ENCODE results near the gene RBFA. TPM values are rescaled to one million over a fixed set of nuclear protein-coding genes. Genes with fewer than 3 reads are reported as not detected.

Gene RBFA
- total and polyA plus RNA-seq, 2 of the 13 experiments (the other 11 are each of a cell fraction or from before 2014, with no cell fraction given), result 29.7 to 42.4 TPM

DNA sequence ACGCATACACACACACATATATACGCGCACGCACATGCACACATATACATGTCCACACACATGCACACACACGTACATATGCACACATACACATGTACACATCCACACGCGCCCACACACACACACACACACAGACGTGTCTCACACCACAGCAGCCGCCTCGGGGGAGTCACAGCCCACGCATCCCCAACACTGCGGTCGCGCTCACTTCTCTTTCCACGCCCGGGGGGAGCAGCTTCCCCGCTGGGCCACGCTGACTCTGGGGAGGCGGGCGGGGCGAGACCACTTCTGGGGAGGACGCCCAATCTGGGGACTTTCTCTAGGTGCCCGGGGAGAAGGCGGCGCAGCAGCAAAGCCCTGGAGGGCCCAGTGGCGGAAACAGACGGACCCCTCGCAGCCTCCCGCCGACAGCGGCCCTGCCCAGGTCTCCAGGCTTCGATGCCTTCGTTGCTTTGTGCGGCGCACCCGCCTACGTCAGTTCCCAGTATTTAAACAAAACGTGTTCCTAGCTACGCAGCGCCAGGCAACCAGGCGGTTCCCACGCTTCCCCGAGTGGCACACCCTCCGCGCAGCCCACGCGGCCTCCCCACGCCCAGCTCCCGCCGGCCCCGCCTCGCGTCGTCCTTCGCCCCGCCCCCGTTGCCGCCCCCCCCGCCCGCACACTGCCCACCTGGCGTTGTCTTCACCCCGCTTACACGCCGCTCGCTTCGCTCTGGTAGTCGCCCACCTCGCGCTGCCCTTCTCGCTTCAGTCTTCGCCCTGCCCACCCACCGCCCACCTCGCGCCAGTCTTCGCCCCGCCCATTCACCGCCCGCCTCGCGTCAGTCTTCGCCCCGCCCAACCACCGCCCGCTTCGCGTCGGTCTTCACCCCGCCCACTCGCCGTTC lies 810 bp upstream of the RBFA start (continued):
- TF ChIP-seq, protein P1, sequence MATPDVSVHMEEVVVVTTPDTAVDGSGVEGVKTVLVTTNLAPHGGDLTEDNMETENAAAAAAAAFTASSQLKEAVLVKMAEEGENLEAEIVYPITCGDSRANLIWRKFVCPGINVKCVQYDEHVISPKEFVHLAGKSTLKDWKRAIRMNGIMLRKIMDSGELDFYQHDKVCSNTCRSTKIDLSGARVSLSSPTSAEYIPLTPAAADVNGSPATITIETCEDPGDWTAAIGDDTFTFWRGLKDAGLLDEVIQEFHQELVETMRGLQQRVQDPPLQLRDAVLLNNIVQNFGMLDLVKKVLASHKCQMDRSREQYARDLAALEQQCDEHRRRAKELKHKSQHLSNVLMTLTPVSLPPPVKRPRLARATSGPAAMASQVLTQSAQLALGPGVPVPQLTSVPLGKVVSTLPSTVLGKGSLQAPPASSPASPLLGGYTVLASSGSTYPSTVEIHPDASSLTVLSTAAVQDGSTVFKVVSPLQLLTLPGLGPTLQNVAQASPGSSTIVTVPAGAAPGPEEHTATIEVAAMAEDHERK (CRISPR knock-in tag; IDR thresholded peaks at IDR 0.05; ENCODE audit: low read depth), result no peak
- TF ChIP-seq, protein P2, sequence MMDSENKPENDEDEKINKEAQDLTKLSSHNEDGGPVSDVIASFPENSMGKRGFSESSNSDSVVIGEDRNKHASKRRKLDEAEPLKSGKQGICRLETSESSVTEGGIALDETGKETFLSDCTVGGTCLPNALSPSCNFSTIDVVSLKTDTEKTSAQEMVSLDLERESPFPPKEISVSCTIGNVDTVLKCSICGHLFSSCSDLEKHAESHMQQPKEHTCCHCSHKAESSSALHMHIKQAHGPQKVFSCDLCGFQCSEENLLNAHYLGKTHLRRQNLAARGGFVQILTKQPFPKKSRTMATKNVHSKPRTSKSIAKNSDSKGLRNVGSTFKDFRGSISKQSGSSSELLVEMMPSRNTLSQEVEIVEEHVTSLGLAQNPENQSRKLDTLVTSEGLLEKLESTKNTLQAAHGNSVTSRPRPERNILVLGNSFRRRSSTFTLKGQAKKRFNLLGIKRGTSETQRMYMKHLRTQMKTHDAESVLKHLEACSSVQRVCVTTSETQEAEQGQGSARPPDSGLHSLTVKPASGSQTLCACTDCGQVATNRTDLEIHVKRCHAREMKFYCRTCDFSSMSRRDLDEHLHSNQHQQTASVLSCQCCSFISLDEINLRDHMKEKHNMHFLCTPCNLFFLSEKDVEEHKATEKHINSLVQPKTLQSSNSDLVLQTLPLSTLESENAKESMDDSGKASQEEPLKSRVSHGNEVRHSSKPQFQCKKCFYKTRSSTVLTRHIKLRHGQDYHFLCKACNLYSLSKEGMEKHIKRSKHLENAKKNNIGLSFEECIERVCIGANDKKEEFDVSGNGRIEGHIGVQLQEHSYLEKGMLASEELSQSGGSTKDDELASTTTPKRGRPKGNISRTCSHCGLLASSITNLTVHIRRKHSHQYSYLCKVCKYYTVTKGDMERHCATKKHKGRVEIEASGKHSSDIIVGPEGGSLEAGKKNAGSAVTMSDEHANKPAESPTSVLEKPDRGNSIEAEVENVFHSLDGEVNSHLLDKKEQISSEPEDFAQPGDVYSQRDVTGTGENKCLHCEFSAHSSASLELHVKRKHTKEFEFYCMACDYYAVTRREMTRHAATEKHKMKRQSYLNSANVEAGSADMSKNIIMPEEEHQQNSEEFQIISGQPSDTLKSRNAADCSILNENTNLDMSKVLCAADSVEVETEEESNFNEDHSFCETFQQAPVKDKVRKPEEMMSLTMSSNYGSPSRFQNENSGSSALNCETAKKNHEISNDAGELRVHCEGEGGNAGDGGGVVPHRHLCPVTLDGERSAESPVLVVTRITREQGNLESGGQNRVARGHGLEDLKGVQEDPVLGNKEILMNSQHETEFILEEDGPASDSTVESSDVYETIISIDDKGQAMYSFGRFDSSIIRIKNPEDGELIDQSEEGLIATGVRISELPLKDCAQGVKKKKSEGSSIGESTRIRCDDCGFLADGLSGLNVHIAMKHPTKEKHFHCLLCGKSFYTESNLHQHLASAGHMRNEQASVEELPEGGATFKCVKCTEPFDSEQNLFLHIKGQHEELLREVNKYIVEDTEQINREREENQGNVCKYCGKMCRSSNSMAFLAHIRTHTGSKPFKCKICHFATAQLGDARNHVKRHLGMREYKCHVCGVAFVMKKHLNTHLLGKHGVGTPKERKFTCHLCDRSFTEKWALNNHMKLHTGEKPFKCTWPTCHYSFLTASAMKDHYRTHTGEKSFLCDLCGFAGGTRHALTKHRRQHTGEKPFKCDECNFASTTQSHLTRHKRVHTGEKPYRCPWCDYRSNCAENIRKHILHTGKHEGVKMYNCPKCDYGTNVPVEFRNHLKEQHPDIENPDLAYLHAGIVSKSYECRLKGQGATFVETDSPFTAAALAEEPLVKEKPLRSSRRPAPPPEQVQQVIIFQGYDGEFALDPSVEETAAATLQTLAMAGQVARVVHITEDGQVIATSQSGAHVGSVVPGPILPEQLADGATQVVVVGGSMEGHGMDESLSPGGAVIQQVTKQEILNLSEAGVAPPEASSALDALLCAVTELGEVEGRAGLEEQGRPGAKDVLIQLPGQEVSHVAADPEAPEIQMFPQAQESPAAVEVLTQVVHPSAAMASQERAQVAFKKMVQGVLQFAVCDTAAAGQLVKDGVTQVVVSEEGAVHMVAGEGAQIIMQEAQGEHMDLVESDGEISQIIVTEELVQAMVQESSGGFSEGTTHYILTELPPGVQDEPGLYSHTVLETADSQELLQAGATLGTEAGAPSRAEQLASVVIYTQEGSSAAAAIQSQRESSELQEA (CRISPR knock-in tag; IDR thresholded peaks at IDR 0.05; ENCODE audit: not compliant biosample characterization), result peak; percentile 38
- TF ChIP-seq ZNF749 (CRISPR knock-in tag; IDR thresholded peaks at IDR 0.05; ENCODE audit: borderline replicate concordance) (no peak), ZNF547 (CRISPR knock-in tag; IDR thresholded peaks at IDR 0.05) (0 out of 2 replicates have a peak, but pooled peaks have one; percentile 29), HDAC1 (CRISPR knock-in tag; IDR thresholded peaks at IDR 0.05) (peak; percentile 69), ZNF782 (CRISPR knock-in tag; IDR thresholded peaks at IDR 0.05; ENCODE audit: borderline replicate concordance) (0 out of 2 replicates have a peak, but pooled peaks have one; percentile 61), NFYB (CRISPR knock-in tag; IDR thresholded peaks at IDR 0.05) (0 out of 2 replicates have a peak, but pooled peaks have one; percentile 31)
- TF ChIP-seq, protein P3, sequence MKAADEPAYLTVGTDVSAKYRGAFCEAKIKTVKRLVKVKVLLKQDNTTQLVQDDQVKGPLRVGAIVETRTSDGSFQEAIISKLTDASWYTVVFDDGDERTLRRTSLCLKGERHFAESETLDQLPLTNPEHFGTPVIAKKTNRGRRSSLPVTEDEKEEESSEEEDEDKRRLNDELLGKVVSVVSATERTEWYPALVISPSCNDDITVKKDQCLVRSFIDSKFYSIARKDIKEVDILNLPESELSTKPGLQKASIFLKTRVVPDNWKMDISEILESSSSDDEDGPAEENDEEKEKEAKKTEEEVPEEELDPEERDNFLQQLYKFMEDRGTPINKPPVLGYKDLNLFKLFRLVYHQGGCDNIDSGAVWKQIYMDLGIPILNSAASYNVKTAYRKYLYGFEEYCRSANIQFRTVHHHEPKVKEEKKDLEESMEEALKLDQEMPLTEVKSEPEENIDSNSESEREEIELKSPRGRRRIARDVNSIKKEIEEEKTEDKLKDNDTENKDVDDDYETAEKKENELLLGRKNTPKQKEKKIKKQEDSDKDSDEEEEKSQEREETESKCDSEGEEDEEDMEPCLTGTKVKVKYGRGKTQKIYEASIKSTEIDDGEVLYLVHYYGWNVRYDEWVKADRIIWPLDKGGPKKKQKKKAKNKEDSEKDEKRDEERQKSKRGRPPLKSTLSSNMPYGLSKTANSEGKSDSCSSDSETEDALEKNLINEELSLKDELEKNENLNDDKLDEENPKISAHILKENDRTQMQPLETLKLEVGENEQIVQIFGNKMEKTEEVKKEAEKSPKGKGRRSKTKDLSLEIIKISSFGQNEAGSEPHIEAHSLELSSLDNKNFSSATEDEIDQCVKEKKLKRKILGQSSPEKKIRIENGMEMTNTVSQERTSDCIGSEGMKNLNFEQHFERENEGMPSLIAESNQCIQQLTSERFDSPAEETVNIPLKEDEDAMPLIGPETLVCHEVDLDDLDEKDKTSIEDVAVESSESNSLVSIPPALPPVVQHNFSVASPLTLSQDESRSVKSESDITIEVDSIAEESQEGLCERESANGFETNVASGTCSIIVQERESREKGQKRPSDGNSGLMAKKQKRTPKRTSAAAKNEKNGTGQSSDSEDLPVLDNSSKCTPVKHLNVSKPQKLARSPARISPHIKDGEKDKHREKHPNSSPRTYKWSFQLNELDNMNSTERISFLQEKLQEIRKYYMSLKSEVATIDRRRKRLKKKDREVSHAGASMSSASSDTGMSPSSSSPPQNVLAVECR (CRISPR knock-in tag; IDR thresholded peaks at IDR 0.05; ENCODE audit: borderline replicate concordance), result peak; percentile 46
- TF ChIP-seq, protein P4, sequence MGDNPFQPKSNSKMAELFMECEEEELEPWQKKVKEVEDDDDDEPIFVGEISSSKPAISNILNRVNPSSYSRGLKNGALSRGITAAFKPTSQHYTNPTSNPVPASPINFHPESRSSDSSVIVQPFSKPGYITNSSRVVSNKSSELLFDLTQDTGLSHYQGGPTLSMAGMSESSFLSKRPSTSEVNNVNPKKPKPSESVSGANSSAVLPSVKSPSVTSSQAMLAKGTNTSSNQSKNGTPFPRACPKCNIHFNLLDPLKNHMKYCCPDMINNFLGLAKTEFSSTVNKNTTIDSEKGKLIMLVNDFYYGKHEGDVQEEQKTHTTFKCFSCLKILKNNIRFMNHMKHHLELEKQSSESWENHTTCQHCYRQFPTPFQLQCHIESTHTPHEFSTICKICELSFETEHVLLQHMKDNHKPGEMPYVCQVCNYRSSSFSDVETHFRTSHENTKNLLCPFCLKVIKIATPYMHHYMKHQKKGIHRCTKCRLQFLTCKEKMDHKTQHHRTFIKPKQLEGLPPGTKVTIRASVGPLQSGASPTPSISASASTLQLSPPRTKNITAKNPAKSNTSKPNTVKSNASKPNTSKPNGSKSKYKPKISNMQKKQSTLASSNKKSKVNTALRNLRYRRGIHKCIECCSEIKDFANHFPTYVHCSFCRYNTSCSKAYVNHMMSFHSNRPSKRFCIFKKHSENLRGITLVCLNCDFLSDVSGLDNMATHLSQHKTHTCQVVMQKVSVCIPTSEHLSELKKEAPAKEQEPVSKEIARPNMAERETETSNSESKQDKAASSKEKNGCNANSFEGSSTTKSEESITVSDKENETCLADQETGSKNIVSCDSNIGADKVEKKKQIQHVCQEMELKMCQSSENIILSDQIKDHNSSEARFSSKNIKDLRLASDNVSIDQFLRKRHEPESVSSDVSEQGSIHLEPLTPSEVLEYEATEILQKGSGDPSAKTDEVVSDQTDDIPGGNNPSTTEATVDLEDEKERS (CRISPR knock-in tag; IDR thresholded peaks at IDR 0.05), result no peak

All from HepG2 (cell line).